HFF-Myc (cell line): Measurements from ENCODE around the gene SSRP1.

Experiments used
- DNase-seq: peaks from one replicate; pipeline ENCODE4 v3.0.0-alpha.2; 2011; ENCODE audit warnings: low read depth; ENCODE audit errors: extremely low read depth
- H3K4me3 ChIP-seq: replicated peaks from 2 replicates; pipeline ENCODE4 v1.5.1; 2011; ENCODE audit warnings: low read depth, mild to moderate bottlenecking, control low read depth, low read length
- CTCF ChIP-seq: IDR thresholded peaks from 2 replicates; pipeline ENCODE4 v1.5.1; 2012; ENCODE audit warnings: mild to moderate bottlenecking, low read depth, low read length, control low read depth; ENCODE audit errors: missing control alignments

Gene SSRP1

GRCh38 chr11:57358991-57359390 is 23.3 kb upstream of the SSRP1 start:
- no peak for DNase-seq
- TF ChIP-seq CTCF = no peak
- no peak overlapping the region for H3K4me3 ChIP-seq

- no peak overlapping the region for H3K4me3 ChIP-seq
- no peak for TF ChIP-seq CTCF
- DNase-seq = no peak
These were observed 22.9 kb upstream of the SSRP1 start for GRCh38 chr11:57358543-57358961.

GRCh38 chr11:57357856-57358255 is 22.2 kb upstream of the SSRP1 start:
- H3K4me3 ChIP-seq = no peak overlapping the region
- DNase-seq = no peak
- no peak for TF ChIP-seq CTCF

DNA sequence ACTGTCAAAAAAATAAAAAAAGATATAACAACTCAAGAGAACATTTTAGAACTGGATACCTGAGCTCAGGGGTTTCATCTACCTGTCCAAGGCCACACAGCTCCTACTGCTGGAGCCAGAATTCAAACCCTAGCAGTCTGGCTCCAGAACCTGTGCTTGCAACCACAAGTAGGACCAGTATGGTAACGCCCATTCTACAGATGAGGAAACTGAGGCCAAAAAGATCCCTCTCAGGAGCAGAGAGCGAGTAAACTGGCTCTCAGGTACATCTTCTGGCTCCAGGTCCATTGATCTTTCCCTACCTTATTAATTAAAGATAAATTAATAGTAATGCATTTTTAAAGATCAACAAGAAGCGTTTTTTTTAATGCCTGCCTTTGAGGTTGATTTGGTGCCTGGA is 21.6 kb upstream of the SSRP1 start:
- DNase-seq = no peak
- no peak for TF ChIP-seq CTCF
- H3K4me3 ChIP-seq = no peak overlapping the region

- no peak for DNase-seq
- no peak for TF ChIP-seq CTCF
- H3K4me3 ChIP-seq = no peak overlapping the region
These were observed 20.6 kb upstream of the SSRP1 start for GRCh38 chr11:57356268-57356667.

- TF ChIP-seq CTCF = no peak
- no peak overlapping the region for H3K4me3 ChIP-seq
- no peak for DNase-seq
These were observed 19.0 kb upstream of the SSRP1 start for GRCh38 chr11:57354699-57355098.

GRCh38 chr11:57353852-57354251 is 18.2 kb upstream of the SSRP1 start:
- DNase-seq = no peak
- H3K4me3 ChIP-seq = no peak overlapping the region

More at GRCh38 chr11:57353852-57354251, 18.2 kb upstream of the SSRP1 start:
- TF ChIP-seq CTCF = no peak
